H1 (cell line): ENCODE measurements around the gene HYLS1. TPM values are rescaled to one million over a fixed set of nuclear protein-coding genes. Genes with fewer than 3 reads are reported as not detected.
"Not testable (repeated sequence)": the region's sequence is repeated elsewhere in the genome, so short reads cannot be mapped to it uniquely, and the experiment has no call there.

Source experiments
- CTCF ChIA-PET: fragments of 300-600 bp; sonication (Branson Sonifier 250); formaldehyde crosslinking; loops from one replicate; lab custom pipeline; 2021; ENCODE audit not compliant: partially characterized antibody; lab: Charles Lee
- POLR2A ChIA-PET: fragments of 300-600 bp; sonication (Branson Sonifier 250); formaldehyde crosslinking; loops from one replicate; lab custom pipeline; 2021; ENCODE audit warnings: inconsistent platforms; ENCODE audit not compliant: partially characterized antibody; lab: Charles Lee
- DNase-seq, 2 experiments: peaks; one replicate each; pipeline versions ENCODE4 v3.0.0 to v3.0.0-alpha.2; 2010 to 2022; ENCODE audit warnings: low spot score in 2 of 2, low read depth in 1 of 2, mixed read lengths in 1 of 2
- FAIRE-seq: peaks from 2 replicates; lab custom pipeline; 2011; peaks lifted over from hg19 to GRCh38; lab: Jason Lieb, UNC
- H2AFZ ChIP-seq: 2 replicates; pipeline ENCODE4 v1.8.1; 2012; ENCODE audit warnings: low read length, inconsistent platforms
- H2AK5ac ChIP-seq: 2 replicates; pipeline ENCODE4 v1.6.1; 2013; ENCODE audit warnings: low read depth, low read length
- H2BK120ac ChIP-seq: replicated peaks from 2 replicates; pipeline ENCODE3; 2013; ENCODE audit warnings: low read depth, low read length, inconsistent platforms
- H2BK12ac ChIP-seq: 2 replicates; pipeline ENCODE4 v1.6.1; 2013; ENCODE audit warnings: low read depth, low read length
- H2BK15ac ChIP-seq: 2 replicates; pipeline ENCODE4 v1.6.1; 2013; ENCODE audit warnings: low read length
- H2BK20ac ChIP-seq: 2 replicates; pipeline ENCODE4 v1.6.1; 2013; ENCODE audit warnings: low read length
- H2BK5ac ChIP-seq: 2 replicates; pipeline ENCODE4 v1.6.1; 2013; ENCODE audit warnings: low read depth, low read length
- H3K14ac ChIP-seq: 2 replicates; pipeline ENCODE4 v1.6.1; 2013; ENCODE audit warnings: inconsistent platforms; ENCODE audit not compliant: insufficient read length
- H3K18ac ChIP-seq: 2 replicates; pipeline ENCODE4 v1.6.1; 2013; ENCODE audit warnings: low read length; ENCODE audit errors: extremely low read depth
- H3K23ac ChIP-seq: 2 replicates; pipeline ENCODE4 v1.6.1; 2013; ENCODE audit warnings: inconsistent platforms; ENCODE audit not compliant: insufficient read length
- H3K23me2 ChIP-seq: 2 replicates; pipeline ENCODE4 v1.6.1; 2013; ENCODE audit warnings: low read depth, low read length
- H3K27ac ChIP-seq: 2 replicates; pipeline ENCODE4 v1.6.1; 2011; ENCODE audit warnings: low read depth, low read length, inconsistent platforms
- H3K27me3 ChIP-seq, 4 experiments: replicated peaks in 1 of 4; 1 replicate in 1 of 4; 2 replicates in 3 of 4; pipeline versions ENCODE4 v1.6.1 to v1.8.1; 2011 to 2013; ENCODE audit warnings: low read length in 3 of 4, mild to moderate bottlenecking in 3 of 4, inconsistent platforms in 2 of 4, mixed read lengths in 2 of 4, moderate library complexity in 1 of 4; ENCODE audit not compliant: control insufficient read depth in 3 of 4, insufficient read depth in 3 of 4; ENCODE audit errors: extremely low read depth in 1 of 4
- H3K36me3 ChIP-seq, 4 experiments: 2 replicates each; pipeline versions ENCODE4 v1.6.1 to v1.8.1; 2011 to 2013; ENCODE audit warnings: mild to moderate bottlenecking in 4 of 4, low read length in 3 of 4, moderate library complexity in 2 of 4, control low read depth in 1 of 4, inconsistent platforms in 1 of 4; ENCODE audit not compliant: insufficient read depth in 4 of 4, control insufficient read depth in 2 of 4
- H3K4ac ChIP-seq: replicated peaks from 2 replicates; pipeline ENCODE3; 2013; ENCODE audit warnings: low read length, low read depth, mixed read lengths, inconsistent platforms; ENCODE audit not compliant: insufficient read length
- H3K4me1 ChIP-seq, 4 experiments: replicated peaks in 1 of 4; 1 replicate in 1 of 4; 2 replicates in 3 of 4; pipeline versions ENCODE4 v1.6.1 to v1.8.1; 2011 to 2013; ENCODE audit warnings: low read length in 3 of 4, inconsistent platforms in 2 of 4, mixed read lengths in 1 of 4; ENCODE audit not compliant: insufficient read depth in 4 of 4, control insufficient read depth in 3 of 4
- H3K4me2 ChIP-seq, 2 experiments: 2 replicates each; pipeline versions ENCODE4 v1.6.1 to v1.8.1; 2011 to 2013; ENCODE audit warnings: low read depth in 2 of 2, low read length in 2 of 2, control low read depth in 1 of 2, inconsistent platforms in 1 of 2, mild to moderate bottlenecking in 1 of 2; ENCODE audit not compliant: insufficient read depth in 1 of 2
- H3K4me3 ChIP-seq, 4 experiments: fragments of 200-600, 300-600 bp in 1 of 4; sonication (generic), shearing (Covaris generic), sonication (Bioruptor Twin) in 1 of 4; 2 replicates each; pipeline versions ENCODE4 v1.5.1 to v1.8.1; 2011 to 2016; ENCODE audit warnings: low read length in 4 of 4, low read depth in 3 of 4, control low read depth in 2 of 4, inconsistent platforms in 2 of 4, mild to moderate bottlenecking in 2 of 4, mixed read lengths in 1 of 4, moderate library complexity in 1 of 4; ENCODE audit not compliant: insufficient read depth in 2 of 4; ENCODE audit errors: extremely low read depth in 1 of 4
- H3K56ac ChIP-seq: replicated peaks from 2 replicates; pipeline ENCODE3; 2013; ENCODE audit warnings: low read depth, mild to moderate bottlenecking, mixed read lengths, low read length, inconsistent platforms; ENCODE audit not compliant: insufficient read length
- H3K79me1 ChIP-seq: 2 replicates; pipeline ENCODE4 v1.6.1; 2013; ENCODE audit warnings: low read depth, low read length, control low read depth
- H3K79me2 ChIP-seq, 2 experiments: 2 replicates each; pipeline versions ENCODE4 v1.6.1 to v1.8.1; 2012 to 2013; ENCODE audit warnings: low read length in 2 of 2, mild to moderate bottlenecking in 2 of 2, inconsistent platforms in 1 of 2; ENCODE audit not compliant: insufficient read depth in 2 of 2, control insufficient read depth in 1 of 2
- H3K9ac ChIP-seq, 4 experiments: replicated peaks in 1 of 4; 1 replicate in 1 of 4; 2 replicates in 3 of 4; pipeline versions ENCODE4 v1.6.1 to v1.8.1; 2011 to 2013; ENCODE audit warnings: low read depth in 3 of 4, low read length in 3 of 4, control low read depth in 2 of 4, mild to moderate bottlenecking in 2 of 4, moderate library complexity in 2 of 4, inconsistent platforms in 1 of 4; ENCODE audit errors: extremely low read depth in 1 of 4
- H3K9me3 ChIP-seq, 2 experiments: 2 replicates each; pipeline versions ENCODE4 v1.6.1 to v1.8.1; 2012 to 2013; ENCODE audit warnings: mild to moderate bottlenecking in 2 of 2, moderate library complexity in 2 of 2, control low read depth in 1 of 2, inconsistent platforms in 1 of 2, low read depth in 1 of 2, low read length in 1 of 2, mixed read lengths in 1 of 2; ENCODE audit not compliant: insufficient read depth in 2 of 2
- H4K20me1 ChIP-seq, 2 experiments: replicated peaks in 1 of 2; 2 replicates each; pipeline versions ENCODE3 to v1.8.1; 2011 to 2013; ENCODE audit warnings: inconsistent platforms in 2 of 2, low read length in 2 of 2, mild to moderate bottlenecking in 1 of 2; ENCODE audit not compliant: insufficient read depth in 2 of 2, control insufficient read depth in 1 of 2
- H4K5ac ChIP-seq: 2 replicates; pipeline ENCODE4 v1.6.1; 2013; ENCODE audit warnings: low read length, low read depth, mixed read lengths, inconsistent platforms; ENCODE audit not compliant: insufficient read length
- H4K8ac ChIP-seq: 2 replicates; pipeline ENCODE4 v1.8.0; 2013; ENCODE audit warnings: mild to moderate bottlenecking, moderate library complexity, low read length, inconsistent platforms; ENCODE audit not compliant: insufficient read depth; ENCODE audit errors: extremely low read depth
- H4K91ac ChIP-seq: replicated peaks from 2 replicates; pipeline ENCODE3; 2013; ENCODE audit warnings: low read length, mixed read lengths, inconsistent platforms; ENCODE audit not compliant: insufficient read length
- WGBS, 2 experiments: shearing (Covaris generic) in 1 of 2; methylation state at CpG; one replicate each; pipeline versions ENCODE4 v1.1.6 to v1.1.7; 2013 to 2015; ENCODE audit warnings: low lambda C conversion rate in 2 of 2, mixed read lengths in 2 of 2, inconsistent platforms in 1 of 2, low coverage in 1 of 2, missing lambda C conversion rate in 1 of 2; ENCODE audit not compliant: insufficient replicate concordance in 2 of 2, insufficient coverage in 1 of 2, insufficient read length in 1 of 2; ENCODE audit errors: extremely low coverage in 1 of 2, missing lambda C conversion rate in 1 of 2; 5-methylcytosine and 5-hydroxymethylcytosine counted together
- polyA plus RNA-seq, 7 experiments: library from polyadenylated mRNA; depleted of rRNA in 3 of 7; stranded (reverse) in 5 of 7; unstranded in 2 of 7; fragments of >200 nt in 5 of 7; fragments of 200-250 nt in 2 of 7; gene quantifications; 1 replicate in 5 of 7; 2 replicates in 1 of 7; 4 replicates in 1 of 7; pipeline versions ENCODE4 v1.2.1 to v1.2.3, GENCODE V29; 2011 to 2013; ENCODE audit warnings: missing spikeins in 2 of 7, mixed read lengths in 2 of 7
- total RNA-seq: library from RNA; stranded (reverse); fragmentation: NEBNext Ultra II Directional; extraction: Animal tissue kit (Norgen Biotek cat#: 25700); gene quantifications from 2 replicates; pipeline ENCODE4 v1.2.1, GENCODE V29; 2021
- TF ChIP-seq, protein P1 (sequence below), 3 experiments: IDR thresholded peaks; 1 replicate in 2 of 3; 2 replicates in 1 of 3; pipeline versions ENCODE4 v1.5.1 to v1.6.1; 2011; ENCODE audit warnings: low read length in 3 of 3, mild to moderate bottlenecking in 3 of 3, inconsistent platforms in 2 of 3, low read depth in 1 of 3, moderate library complexity in 1 of 3; ENCODE audit not compliant: insufficient read depth in 1 of 3; ENCODE audit errors: control extremely low read depth in 1 of 3

The HYLS1 gene
- total and polyA plus RNA-seq, 2 of the 8 experiments (the other 6 are each of a cell fraction or from before 2014, with no cell fraction given), result 5.1 to 11.6 TPM

DNA sequence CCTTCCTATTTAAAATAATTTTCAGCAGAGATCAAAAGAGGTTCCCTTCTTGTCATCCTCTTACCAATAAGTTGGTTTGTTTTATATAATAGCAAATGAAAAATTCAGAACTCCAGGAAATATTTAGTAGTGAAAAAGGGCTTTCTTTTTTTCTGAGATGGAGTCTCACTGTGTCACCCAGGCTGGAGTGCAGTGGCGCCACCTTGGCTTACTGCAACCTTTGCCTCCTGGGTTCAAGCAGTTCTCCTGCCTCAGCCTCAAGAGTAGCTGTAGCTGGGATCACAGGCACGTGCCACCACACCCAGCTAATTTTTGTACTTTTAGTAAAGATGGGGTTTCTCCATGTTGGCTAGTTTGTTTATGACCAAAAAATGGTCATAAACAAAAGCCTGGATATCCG lies 27.1 kb downstream of the HYLS1 start:
- FAIRE-seq, H2AFZ ChIP-seq, H3K79me2 ChIP-seq, H2BK15ac ChIP-seq, DNase-seq, H3K9me3 ChIP-seq, H2BK120ac ChIP-seq, H2BK12ac ChIP-seq, H3K79me1 ChIP-seq, H3K14ac ChIP-seq, H3K27ac ChIP-seq, H3K9ac ChIP-seq, H2AK5ac ChIP-seq, H3K56ac ChIP-seq, H4K8ac ChIP-seq, H4K20me1 ChIP-seq, H2BK5ac ChIP-seq, H4K91ac ChIP-seq, H3K18ac ChIP-seq, H3K4me2 ChIP-seq, H3K4ac ChIP-seq, H3K27me3 ChIP-seq, H2BK20ac ChIP-seq, H3K23me2 ChIP-seq, H3K4me1 ChIP-seq, H4K5ac ChIP-seq, H3K4me3 ChIP-seq, H3K36me3 ChIP-seq, H3K23ac ChIP-seq: not testable (repeated sequence)
- CTCF ChIA-PET, result interaction anchor here (0.9 to 1.8 kb wide), 4 partner anchors 29 to 286 kb away, joined by 3 to 11 read pairs (median 4); no protein-coding TSS in a partner anchor
- TF ChIP-seq, protein P1, sequence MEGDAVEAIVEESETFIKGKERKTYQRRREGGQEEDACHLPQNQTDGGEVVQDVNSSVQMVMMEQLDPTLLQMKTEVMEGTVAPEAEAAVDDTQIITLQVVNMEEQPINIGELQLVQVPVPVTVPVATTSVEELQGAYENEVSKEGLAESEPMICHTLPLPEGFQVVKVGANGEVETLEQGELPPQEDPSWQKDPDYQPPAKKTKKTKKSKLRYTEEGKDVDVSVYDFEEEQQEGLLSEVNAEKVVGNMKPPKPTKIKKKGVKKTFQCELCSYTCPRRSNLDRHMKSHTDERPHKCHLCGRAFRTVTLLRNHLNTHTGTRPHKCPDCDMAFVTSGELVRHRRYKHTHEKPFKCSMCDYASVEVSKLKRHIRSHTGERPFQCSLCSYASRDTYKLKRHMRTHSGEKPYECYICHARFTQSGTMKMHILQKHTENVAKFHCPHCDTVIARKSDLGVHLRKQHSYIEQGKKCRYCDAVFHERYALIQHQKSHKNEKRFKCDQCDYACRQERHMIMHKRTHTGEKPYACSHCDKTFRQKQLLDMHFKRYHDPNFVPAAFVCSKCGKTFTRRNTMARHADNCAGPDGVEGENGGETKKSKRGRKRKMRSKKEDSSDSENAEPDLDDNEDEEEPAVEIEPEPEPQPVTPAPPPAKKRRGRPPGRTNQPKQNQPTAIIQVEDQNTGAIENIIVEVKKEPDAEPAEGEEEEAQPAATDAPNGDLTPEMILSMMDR (IDR thresholded peaks at IDR 0.05; ENCODE audit: control extremely low read depth in 1 of 3, insufficient read depth in 1 of 3, low read depth in 1 of 3, low read length in 3 of 3), result peak in 2 of 3 experiments; percentile 26 to 39; a peak in 2 of 4 replicates
- POLR2A ChIA-PET, result interaction anchor here (1.2 kb wide), 1 partner anchor 12 kb away, joined by 6 read pairs; the partner anchor contains the start of gene PUS3
- 88% methylated on average over 3 of the region's 3 CpGs; no CpG with 5 or more reads in 1 of the 2 experiments for WGBS, 2 experiments
